SK-N-SH treated with all-trans-retinoic acid at 6 μM for 48 hours (cell line): ENCODE results near the gene GP1BB.

Source experiments
- ATAC-seq: fragments of 200-7000 bp; cut with Tn5 transposase; 3 replicates; pipeline ENCODE4 v1.9.1; 2020; ENCODE audit warnings: mild to moderate bottlenecking, moderate library complexity
- BACH2 ChIP-seq: fragments of 250-450 bp; sonication (Bioruptor Pico); IDR thresholded peaks from 2 replicates; pipeline ENCODE4 v1.9.0; 2021; ENCODE audit warnings: mild to moderate bottlenecking, borderline replicate concordance
- CREB5 ChIP-seq: fragments of 250-450 bp; sonication (Bioruptor Pico); IDR thresholded peaks from 2 replicates; pipeline ENCODE4 v1.5.1; 2020; ENCODE audit warnings: low read depth, mild to moderate bottlenecking, moderate library complexity
- CSDC2 ChIP-seq: fragments of 250-450 bp; sonication (Bioruptor Pico); IDR thresholded peaks from 2 replicates; pipeline ENCODE4 v1.5.0; 2020; ENCODE audit warnings: mild to moderate bottlenecking, moderate library complexity
- CSRNP3 ChIP-seq: fragments of 250-450 bp; sonication (Bioruptor Pico); IDR thresholded peaks from 2 replicates; pipeline ENCODE4 v1.5.1; 2021; ENCODE audit warnings: mild to moderate bottlenecking, moderate library complexity
- ESRRG ChIP-seq: fragments of 250-450 bp; sonication (Bioruptor Pico); IDR thresholded peaks from 2 replicates; pipeline ENCODE4 v1.6.1; 2021; ENCODE audit warnings: mild to moderate bottlenecking
- GLIS3 ChIP-seq: fragments of 250-450 bp; sonication (Bioruptor Pico); IDR thresholded peaks from 2 replicates; pipeline ENCODE4 v1.5.0; 2020; ENCODE audit warnings: mild to moderate bottlenecking, moderate library complexity
- ISL1 ChIP-seq: fragments of 250-450 bp; sonication (Bioruptor Pico); IDR thresholded peaks from 2 replicates; pipeline ENCODE4 v2.1.2; 2022; ENCODE audit warnings: mild to moderate bottlenecking, moderate library complexity
- OSR1 ChIP-seq: fragments of 250-450 bp; sonication (Bioruptor Pico); IDR thresholded peaks from 2 replicates; pipeline ENCODE4 v1.8.0; 2022; ENCODE audit warnings: moderate library complexity, mild to moderate bottlenecking, inconsistent platforms
- PATZ1 ChIP-seq: fragments of 250-450 bp; sonication (Bioruptor Pico); IDR thresholded peaks from 2 replicates; pipeline ENCODE4 v1.8.0; 2020; ENCODE audit warnings: mild to moderate bottlenecking, moderate library complexity, borderline replicate concordance
- POU6F1 ChIP-seq: fragments of 250-450 bp; sonication (Bioruptor Pico); IDR thresholded peaks from 2 replicates; pipeline ENCODE4 v1.8.0; 2021; ENCODE audit warnings: low read depth, mild to moderate bottlenecking, moderate library complexity, borderline replicate concordance
- PPARA ChIP-seq: fragments of 250-450 bp; sonication (Bioruptor Pico); IDR thresholded peaks from 2 replicates; pipeline ENCODE4 v1.5.0; 2020; ENCODE audit warnings: mild to moderate bottlenecking, borderline replicate concordance
- RARB ChIP-seq: fragments of 250-450 bp; sonication (Bioruptor Pico); IDR thresholded peaks from 2 replicates; pipeline ENCODE4 v1.8.0; 2021; ENCODE audit warnings: mild to moderate bottlenecking, moderate library complexity
- SNAI2 ChIP-seq: fragments of 250-450 bp; sonication (Bioruptor Pico); IDR thresholded peaks from 2 replicates; pipeline ENCODE4 v1.5.0; 2020; ENCODE audit warnings: mild to moderate bottlenecking, moderate library complexity
- TCF4 ChIP-seq: fragments of 250-450 bp; sonication (Bioruptor Pico); IDR thresholded peaks from 2 replicates; pipeline ENCODE4 v1.8.0; 2021; ENCODE audit warnings: mild to moderate bottlenecking, moderate library complexity, borderline replicate concordance
- TOX ChIP-seq: fragments of 250-450 bp; sonication (Bioruptor Pico); IDR thresholded peaks from 2 replicates; pipeline ENCODE4 v1.8.0; 2021; ENCODE audit warnings: mild to moderate bottlenecking, moderate library complexity, borderline replicate concordance
- TSHZ2 ChIP-seq: fragments of 250-450 bp; sonication (Bioruptor Pico); IDR thresholded peaks from 2 replicates; pipeline ENCODE4 v1.5.0; 2020; ENCODE audit warnings: mild to moderate bottlenecking, moderate library complexity
- ZC3H10 ChIP-seq: fragments of 250-450 bp; sonication (Bioruptor Pico); IDR thresholded peaks from 2 replicates; pipeline ENCODE4 v1.5.1; 2021; ENCODE audit warnings: mild to moderate bottlenecking, moderate library complexity
- ZFP3 ChIP-seq: fragments of 250-450 bp; sonication (Bioruptor Pico); IDR thresholded peaks from 2 replicates; pipeline ENCODE4 v1.5.0; 2020; ENCODE audit warnings: mild to moderate bottlenecking, moderate library complexity
- ZFP30 ChIP-seq: fragments of 450-650 bp; formaldehyde crosslinking; IDR thresholded peaks from 2 replicates; pipeline ENCODE4 v1.5.0; 2022; ENCODE audit warnings: mild to moderate bottlenecking, moderate library complexity
- ZNF565 ChIP-seq: fragments of 450-650 bp; formaldehyde crosslinking; conservative IDR thresholded peaks from 2 replicates; pipeline ENCODE4 v1.5.0; 2020; ENCODE audit warnings: low read depth, mild to moderate bottlenecking, moderate library complexity
- ZNF70 ChIP-seq: fragments of 450-650 bp; formaldehyde crosslinking; IDR thresholded peaks from 2 replicates; pipeline ENCODE4 v1.5.0; 2020; ENCODE audit warnings: mild to moderate bottlenecking, moderate library complexity
- ZNF8 ChIP-seq: fragments of 450-650 bp; formaldehyde crosslinking; IDR thresholded peaks from 2 replicates; pipeline ENCODE4 v1.5.0; 2020; ENCODE audit warnings: mild to moderate bottlenecking, moderate library complexity

The GP1BB gene

GRCh38 chr22:19734837-19735382, 11.6 kb downstream of the GP1BB start:
- no peak for ATAC-seq
- TF ChIP-seq PATZ1 (CRISPR knock-in tag) (no peak), ZFP3 (CRISPR knock-in tag) (no peak), ZNF565 (CRISPR knock-in tag) (no peak), TOX (CRISPR knock-in tag) (no peak), ESRRG (CRISPR knock-in tag) (no peak), ZNF8 (no peak), POU6F1 (no peak), ZFP30 (CRISPR knock-in tag) (no peak), GLIS3 (no peak), TSHZ2 (no peak), CSRNP3 (no peak), OSR1 (CRISPR knock-in tag) (no peak), TCF4 (no peak), CSDC2 (no peak), RARB (CRISPR knock-in tag) (no peak)

GRCh38 chr22:19735665-19736510, 12.5 kb downstream of the GP1BB start:
- TF ChIP-seq SNAI2 (CRISPR knock-in tag) (no peak), ZNF8 (no peak), ZC3H10 (CRISPR knock-in tag) (no peak), CSDC2 (no peak), GLIS3 (no peak), ZFP3 (CRISPR knock-in tag) (no peak), RARB (CRISPR knock-in tag) (no peak), TCF4 (no peak), ZNF70 (CRISPR knock-in tag) (no peak), CREB5 (CRISPR knock-in tag) (no peak), PPARA (CRISPR knock-in tag) (no peak), ISL1 (no peak), TOX (CRISPR knock-in tag) (no peak), BACH2 (no peak), ZNF565 (CRISPR knock-in tag) (no peak)
- TF ChIP-seq, all 23 proteins: peak for 0
- ATAC-seq = no peak
